ENCODE data around the gene FAIM.

DNA sequence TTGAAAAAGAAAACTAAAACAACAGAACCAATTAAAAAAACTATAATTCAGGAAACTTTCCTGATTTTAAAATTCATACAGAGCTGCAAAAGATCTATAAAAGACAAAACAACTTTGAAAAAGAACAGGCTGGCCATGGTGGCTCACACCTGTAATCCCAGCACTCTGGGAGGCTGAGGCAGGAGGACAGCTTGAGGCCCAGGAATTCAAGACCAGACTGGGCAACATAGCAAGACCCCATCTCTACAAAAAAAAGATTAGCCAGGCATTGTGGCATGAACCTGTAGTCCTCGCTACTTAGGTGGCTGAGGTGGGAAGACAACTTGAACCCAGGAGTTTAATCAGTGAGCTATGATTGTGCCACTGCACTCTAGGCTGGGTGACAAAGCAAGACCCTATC lies 21.2 kb upstream of the FAIM start:
- TF ChIP-seq POLR2A (IDR thresholded peaks at IDR 0.05) (no peak), CTCF (IDR thresholded peaks at IDR 0.05) (no peak)
